IMR-90 (cell line): ENCODE measurements around the gene VAT1L. TPM values are rescaled to one million over a fixed set of nuclear protein-coding genes. Genes with fewer than 3 reads are reported as not detected.

Source experiments
- ATAC-seq: fragments of 200-7000 bp; cut with Tn5 transposase; 2 replicates; pipeline ENCODE4 v1.9.1; 2020; ENCODE audit warnings: low read depth, mild to moderate bottlenecking, moderate library complexity
- BruUV-seq: library from RNA; stranded (reverse); fragments of 400-500 nt; replicated peaks from 2 replicates; lab custom pipeline; 2021; lab: Mats Ljungman, UMichigan
- CTCF ChIA-PET: fragments of 300-600 bp; formaldehyde crosslinking; extraction: SDS; loops from one replicate; lab custom pipeline; 2021; ENCODE audit warnings: antibody characterized with exemption; lab: Yijun Ruan, JAX
- POLR2A ChIA-PET: fragments of 300-600 bp; sonication (Branson Sonifier 250); formaldehyde crosslinking; loops from one replicate; lab custom pipeline; 2022; ENCODE audit warnings: antibody characterized with exemption; ENCODE audit not compliant: unreplicated experiment; lab: Charles Lee
- DNase-seq: peaks from one replicate; pipeline ENCODE4 v3.0.0; 2013
- H2AFZ ChIP-seq: replicated peaks from 2 replicates; pipeline ENCODE3; 2013; ENCODE audit warnings: low read length, mild to moderate bottlenecking; ENCODE audit not compliant: poor library complexity
- H2AK5ac ChIP-seq: 2 replicates; pipeline ENCODE4 v1.6.1; 2013; ENCODE audit warnings: low read depth, low read length, inconsistent platforms
- H2AK9ac ChIP-seq: replicated peaks from 2 replicates; pipeline ENCODE3; 2013; ENCODE audit warnings: mild to moderate bottlenecking, low read depth, low read length, moderate library complexity; ENCODE audit not compliant: poor library complexity
- H2BK120ac ChIP-seq: 2 replicates; pipeline ENCODE4 v1.6.1; 2013; ENCODE audit warnings: low read depth, low read length, inconsistent platforms
- H2BK15ac ChIP-seq: 3 replicates; pipeline ENCODE4 v1.6.1; 2013; ENCODE audit warnings: low read depth, low read length, inconsistent platforms
- H2BK20ac ChIP-seq: 2 replicates; pipeline ENCODE4 v1.6.1; 2013; ENCODE audit warnings: low read depth, mild to moderate bottlenecking, inconsistent platforms, low read length, moderate library complexity
- H2BK5ac ChIP-seq: 2 replicates; pipeline ENCODE4 v1.6.1; 2013; ENCODE audit warnings: mild to moderate bottlenecking, low read depth, low read length, inconsistent platforms; ENCODE audit not compliant: poor library complexity, severe bottlenecking
- H3K14ac ChIP-seq: replicated peaks from 2 replicates; pipeline ENCODE4 v1.6.1; 2013; ENCODE audit warnings: low read depth, low read length, inconsistent platforms
- H3K18ac ChIP-seq: 2 replicates; pipeline ENCODE4 v1.6.1; 2013; ENCODE audit warnings: low read depth, low read length, control low read depth
- H3K23ac ChIP-seq: 2 replicates; pipeline ENCODE4 v1.6.1; 2013; ENCODE audit warnings: low read depth, low read length, inconsistent platforms
- H3K27ac ChIP-seq: 2 replicates; pipeline ENCODE4 v1.5.1; 2013; ENCODE audit warnings: mild to moderate bottlenecking, control low read depth, low read length; ENCODE audit not compliant: insufficient read depth
- H3K27me3 ChIP-seq: 2 replicates; pipeline ENCODE4 v1.6.1; 2013; ENCODE audit warnings: low read length; ENCODE audit not compliant: control insufficient read depth, insufficient read depth
- H3K36me3 ChIP-seq: 2 replicates; pipeline ENCODE4 v1.6.1; 2013; ENCODE audit warnings: low read length, mixed read lengths; ENCODE audit not compliant: control insufficient read depth, insufficient read depth
- H3K4ac ChIP-seq: 2 replicates; pipeline ENCODE4 v1.6.1; 2013; ENCODE audit warnings: low read depth, low read length, inconsistent platforms
- H3K4me1 ChIP-seq: 2 replicates; pipeline ENCODE4 v1.6.1; 2013; ENCODE audit warnings: low read length, mixed read lengths; ENCODE audit not compliant: control insufficient read depth, insufficient read depth
- H3K4me2 ChIP-seq: 2 replicates; pipeline ENCODE4 v1.6.1; 2013; ENCODE audit warnings: low read depth, mild to moderate bottlenecking, control low read depth, low read length, moderate library complexity
- H3K4me3 ChIP-seq: 2 replicates; pipeline ENCODE4 v1.5.1; 2013; ENCODE audit warnings: low read depth, mild to moderate bottlenecking, control low read depth, low read length, moderate library complexity; ENCODE audit not compliant: insufficient read depth
- H3K56ac ChIP-seq: 2 replicates; pipeline ENCODE4 v1.6.1; 2013; ENCODE audit warnings: low read length, inconsistent platforms; ENCODE audit not compliant: insufficient read depth; ENCODE audit errors: extremely low read depth
- H3K79me1 ChIP-seq, 2 experiments: 2 replicates each; pipeline ENCODE4 v1.6.1; 2013; ENCODE audit warnings: low read length in 2 of 2, inconsistent platforms in 1 of 2, low read depth in 1 of 2
- H3K9ac ChIP-seq: 2 replicates; pipeline ENCODE4 v1.6.1; 2013; ENCODE audit warnings: low read depth, low read length, control low read depth
- H3K9me1 ChIP-seq: 2 replicates; pipeline ENCODE4 v1.6.1; 2013; ENCODE audit warnings: low read length, inconsistent platforms; ENCODE audit not compliant: insufficient read depth
- H3K9me3 ChIP-seq: 2 replicates; pipeline ENCODE4 v1.6.1; 2013; ENCODE audit warnings: low read length; ENCODE audit not compliant: control insufficient read depth, insufficient read depth
- H4K20me1 ChIP-seq: 2 replicates; pipeline ENCODE4 v1.6.1; 2013; ENCODE audit warnings: low read length, inconsistent platforms; ENCODE audit not compliant: insufficient read depth
- H4K5ac ChIP-seq: 2 replicates; pipeline ENCODE4 v1.6.1; 2013; ENCODE audit warnings: mild to moderate bottlenecking, low read depth, low read length, control low read depth
- H4K8ac ChIP-seq, 2 experiments: 2 replicates each; pipeline ENCODE4 v1.6.1; 2013; ENCODE audit warnings: low read depth in 2 of 2, low read length in 2 of 2, control low read depth in 1 of 2, inconsistent platforms in 1 of 2
- H4K91ac ChIP-seq: 2 replicates; pipeline ENCODE4 v1.6.1; 2013; ENCODE audit warnings: low read depth, low read length, inconsistent platforms; ENCODE audit not compliant: insufficient read depth
- BHLHE40 ChIP-seq: fragments of 150-350 bp; IDR thresholded peaks from 2 replicates; pipeline ENCODE4 v1.6.1; 2016; ENCODE audit warnings: mild to moderate bottlenecking, low read depth, low read length
- CEBPB ChIP-seq: IDR thresholded peaks from 2 replicates; pipeline ENCODE4 v1.6.1; 2012; ENCODE audit warnings: low read depth, low read length, improper control_type of control experiment
- CHD1 ChIP-seq: IDR thresholded peaks from 2 replicates; pipeline ENCODE4 v1.6.1; 2012; ENCODE audit warnings: low read depth, low read length, improper control_type of control experiment
- CTCF ChIP-seq: conservative IDR thresholded peaks from 2 replicates; pipeline ENCODE4 v1.5.1; 2012; ENCODE audit warnings: mild to moderate bottlenecking, low read depth, low read length, improper control_type of control experiment
- ELK1 ChIP-seq: fragments of 150-350 bp; IDR thresholded peaks from 2 replicates; pipeline ENCODE4 v1.6.1; 2016; ENCODE audit warnings: low read depth, mild to moderate bottlenecking, low read length, moderate library complexity, borderline replicate concordance
- FOS ChIP-seq: fragments of 150-350 bp; IDR thresholded peaks from 2 replicates; pipeline ENCODE4 v1.6.1; 2016; ENCODE audit warnings: low read depth, low read length
- MAFK ChIP-seq: IDR thresholded peaks from 2 replicates; pipeline ENCODE4 v1.6.1; 2012; ENCODE audit warnings: low read depth, low read length, improper control_type of control experiment
- MAZ ChIP-seq: IDR thresholded peaks from 2 replicates; pipeline ENCODE4 v1.6.1; 2012; ENCODE audit warnings: low read depth, mild to moderate bottlenecking, low read length, improper control_type of control experiment, moderate library complexity, borderline replicate concordance
- MXI1 ChIP-seq: IDR thresholded peaks from 2 replicates; pipeline ENCODE4 v1.6.1; 2012; ENCODE audit warnings: low read depth, mild to moderate bottlenecking, low read length, moderate library complexity, borderline replicate concordance
- NFE2L2 ChIP-seq: fragments of 150-350 bp; IDR thresholded peaks from 2 replicates; pipeline ENCODE4 v1.6.1; 2016; ENCODE audit warnings: low read depth, mild to moderate bottlenecking, low read length
- POLR2A ChIP-seq: IDR thresholded peaks from 2 replicates; pipeline ENCODE4 v1.6.1; 2012; ENCODE audit warnings: mild to moderate bottlenecking, low read depth, low read length
- RAD21 ChIP-seq: IDR thresholded peaks from 2 replicates; pipeline ENCODE4 v1.6.1; 2012; ENCODE audit warnings: low read length, improper control_type of control experiment
- RCOR1 ChIP-seq: IDR thresholded peaks from 2 replicates; pipeline ENCODE4 v1.6.1; 2012; ENCODE audit warnings: mild to moderate bottlenecking, low read length, improper control_type of control experiment; ENCODE audit not compliant: insufficient replicate concordance
- RFX5 ChIP-seq: IDR thresholded peaks from 2 replicates; pipeline ENCODE4 v1.8.0; 2012; ENCODE audit warnings: low read depth, mild to moderate bottlenecking, low read length, moderate library complexity
- SMC3 ChIP-seq: fragments of 150-350 bp; IDR thresholded peaks from 2 replicates; pipeline ENCODE4 v1.6.1; 2016; ENCODE audit warnings: low read depth, mild to moderate bottlenecking, antibody characterized with exemption, low read length, moderate library complexity
- WGBS, 2 experiments: methylation state at CpG; one replicate each; pipeline versions ENCODE4 v1.1.5 to v1.1.7; 2013; ENCODE audit warnings: missing lambda C conversion rate in 2 of 2; ENCODE audit not compliant: insufficient read length in 1 of 2; ENCODE audit errors: extremely low coverage in 2 of 2; 5-methylcytosine and 5-hydroxymethylcytosine counted together
- dilution Hi-C: fragments of 300-500 bp; cut with HindIII; formaldehyde crosslinking; loops from one replicate; pipeline ENCODE4 v1.14.3; 2018; ENCODE audit warnings: low sequenced_read_pairs; ENCODE audit not compliant: unreplicated experiment
- in situ Hi-C: fragments of 300-500 bp; cut with MboI; formaldehyde crosslinking; loops from 3 replicates; pipeline ENCODE4 v1.14.3; 2019; ENCODE audit warnings: low sequenced_read_pairs, inconsistent platforms, mixed read lengths
- intact Hi-C: fragments of 100-400 bp; cut with micrococcal nuclease; formaldehyde crosslinking; loops from 2 replicates; pipeline ENCODE4 v1.10.0; 2022
- polyA plus RNA-seq, 3 experiments: library from polyadenylated mRNA; depleted of rRNA; stranded (reverse); fragments of >200 nt; gene quantifications; 2 replicates each; pipeline ENCODE4 v1.2.3, GENCODE V29; 2012; ENCODE audit warnings: low replicate concordance in 1 of 3
- total RNA-seq: library from RNA; depleted of rRNA; stranded (reverse); fragments of >200 nt; gene quantifications from 2 replicates; pipeline ENCODE4 v1.2.3, GENCODE V29; 2012

VAT1L gene
- total and polyA plus RNA-seq, 2 of the 4 experiments (the other 2 are of a cell fraction) = 15.4 to 18.5 TPM

- ChIA-PET CTCF (no interaction called here), POLR2A (no interaction called here)
- no peak for ATAC-seq
- Histone ChIP-seq H3K4me2 (no peak within 1 kb of the TSS), H3K4ac (no peak within 1 kb of the TSS), H2AK9ac (no peak within 1 kb of the TSS), H3K4me3 (no peak within 1 kb of the TSS), H3K18ac (no peak within 1 kb of the TSS), H4K91ac (no peak within 1 kb of the TSS), H2BK120ac (no peak within 1 kb of the TSS), H3K14ac (no peak within 1 kb of the TSS), H3K9me3 (no peaks in the 10 kb centered on the region), H2AFZ (no peak within 1 kb of the TSS), H2BK15ac (no peak within 1 kb of the TSS), H3K36me3 (no peaks in the 10 kb centered on the region), H3K56ac (no peak within 1 kb of the TSS), H3K79me1 (no peaks in the 10 kb centered on the region), H4K8ac (no peak within 1 kb of the TSS), H4K5ac (no peak within 1 kb of the TSS), H3K4me1 (peaks cover 1% of the 10 kb centered on the region; the same call in 1 of the 2 replicates), H3K27ac (no peak within 1 kb of the TSS), H3K23ac (no peak within 1 kb of the TSS), H3K9me1 (no peaks in the 10 kb centered on the region), H2AK5ac (no peak within 1 kb of the TSS), H3K9ac (no peak within 1 kb of the TSS), H2BK20ac (no peak within 1 kb of the TSS), H2BK5ac (no peak within 1 kb of the TSS), H4K20me1 (no peaks in the 10 kb centered on the region), H3K27me3 (no peaks in the 10 kb centered on the region)
- intact Hi-C loops (no loop called here), dilution Hi-C loops (no loop called here), in situ Hi-C loops (loop anchor here (25.0 kb wide), 1 partner anchor 785 kb away; no protein-coding TSS in a partner anchor)
- no TSS peak for BruUV-seq
- TF ChIP-seq FOS (no peak), BHLHE40 (no peak), RAD21 (no peak), MAZ (no peak), RFX5 (no peak), CEBPB (no peak), MXI1 (no peak), NFE2L2 (no peak), POLR2A (no peak), RCOR1 (no peak), CTCF (no peak), MAFK (no peak), SMC3 (no peak), CHD1 (no peak), ELK1 (no peak)
- no peak for DNase-seq
- WGBS, 2 experiments = no CpG with 5 or more reads among the region's 5 CpGs
These were observed 234.1 kb downstream of the VAT1L start, which contains the start of gene CLEC3A for GRCh38 chr16:78022347-78023060. CLEC3A (plus strand) TSS chr16:78022548; CDS start chr16:78022627, 79 bp downstream.
